Measurements from ENCODE around the gene MTMR4. TPM values are rescaled to one million over a fixed set of nuclear protein-coding genes. Genes with fewer than 3 reads are reported as not detected.

The MTMR4 gene
- total RNA-seq, 1 experiment from 2014 or later, result 53.6 TPM

- peak overlapping the region; percentile 29; the same call in 1 of the 2 replicates for H3K4me3 ChIP-seq (ENCODE audit: low read length)
- H3K36me3 ChIP-seq (ENCODE audit: insufficient read depth, low read length), result no peaks in the 10 kb centered on the region
- H3K4me2 ChIP-seq (ENCODE audit: low read depth, low read length, poor library complexity, severe bottlenecking), result peak overlapping the region; percentile 29
- no peaks in the 10 kb centered on the region for H3K9me3 ChIP-seq (ENCODE audit: low read length)
- no peak overlapping the region for H3K27ac ChIP-seq (ENCODE audit: low read length)
- H3K9me2 ChIP-seq (replicated peaks; ENCODE audit: insufficient read depth, low read length), result no peaks in the 10 kb centered on the region
- no peaks in the 10 kb centered on the region for H4K20me1 ChIP-seq (ENCODE audit: insufficient read depth, low read depth, low read length)
- peak; percentile 82 for DNase-seq
- H3K4me1 ChIP-seq (ENCODE audit: low read length), result peaks cover 24% of the 10 kb centered on the region
- H2AFZ ChIP-seq (ENCODE audit: low read length), result peak overlapping the region; percentile 81
- no peaks in the 10 kb centered on the region for H3K27me3 ChIP-seq (ENCODE audit: low read length)
- H3K79me2 ChIP-seq (ENCODE audit: low read length), result peaks cover 16% of the 10 kb centered on the region
- H3K9ac ChIP-seq (ENCODE audit: low read length), result peak overlapping the region; percentile 10; the same call in 1 of the 2 replicates
Observed at GRCh38 chr17:58520843-58521430, 6.5 kb upstream of the MTMR4 start.

GRCh38 chr17:58517928-58518609, 3.6 kb upstream of the MTMR4 start:
- peaks cover 45% of the 10 kb centered on the region for H3K4me1 ChIP-seq (ENCODE audit: low read length)
- H3K9me2 ChIP-seq (replicated peaks; ENCODE audit: insufficient read depth, low read length), result no peaks in the 10 kb centered on the region
- H3K79me2 ChIP-seq (ENCODE audit: low read length), result peaks cover 36% of the 10 kb centered on the region
- H3K4me2 ChIP-seq (ENCODE audit: low read depth, low read length, poor library complexity, severe bottlenecking), result peak overlapping the region; percentile 82
- H3K4me3 ChIP-seq (ENCODE audit: low read length), result peak overlapping the region; percentile 94
- peak overlapping the region; percentile 89 for H3K9ac ChIP-seq (ENCODE audit: low read length)
- no peaks in the 10 kb centered on the region for H3K36me3 ChIP-seq (ENCODE audit: insufficient read depth, low read length)
- peak overlapping the region; percentile 89 for H2AFZ ChIP-seq (ENCODE audit: low read length)
- peaks cover 5% of the 10 kb centered on the region; the same call in 1 of the 2 replicates for H4K20me1 ChIP-seq (ENCODE audit: insufficient read depth, low read depth, low read length)
- H3K9me3 ChIP-seq (ENCODE audit: low read length), result no peaks in the 10 kb centered on the region
- H3K27me3 ChIP-seq (ENCODE audit: low read length), result no peaks in the 10 kb centered on the region
- DNase-seq, result peak; percentile 100
- H3K27ac ChIP-seq (ENCODE audit: low read length), result peak overlapping the region; percentile 67

GRCh38 chr17:58517378-58517927, 3.0 kb upstream of the MTMR4 start:
- H3K27me3 ChIP-seq (ENCODE audit: low read length), result no peaks in the 10 kb centered on the region
- H3K4me1 ChIP-seq (ENCODE audit: low read length), result peaks cover 51% of the 10 kb centered on the region
- no peak overlapping the region for H2AFZ ChIP-seq (ENCODE audit: low read length)
- H3K4me3 ChIP-seq (ENCODE audit: low read length), result peak overlapping the region; percentile 94
- H3K4me2 ChIP-seq (ENCODE audit: low read depth, low read length, poor library complexity, severe bottlenecking), result peak overlapping the region; percentile 92
- H3K9me2 ChIP-seq (replicated peaks; ENCODE audit: insufficient read depth, low read length), result no peaks in the 10 kb centered on the region
- H3K9ac ChIP-seq (ENCODE audit: low read length), result peak overlapping the region; percentile 89
- peaks cover 42% of the 10 kb centered on the region for H3K79me2 ChIP-seq (ENCODE audit: low read length)
- peaks cover 4% of the 10 kb centered on the region; the same call in 1 of the 2 replicates for H3K36me3 ChIP-seq (ENCODE audit: insufficient read depth, low read length)
- peaks cover 8% of the 10 kb centered on the region; the same call in 1 of the 2 replicates for H4K20me1 ChIP-seq (ENCODE audit: insufficient read depth, low read depth, low read length)
- no peak for DNase-seq
- peak overlapping the region; percentile 34; the same call in 1 of the 2 replicates for H3K27ac ChIP-seq (ENCODE audit: low read length)
- no peaks in the 10 kb centered on the region for H3K9me3 ChIP-seq (ENCODE audit: low read length)

- Histone ChIP-seq H3K9me3 (ENCODE audit: low read length) (no peaks in the 10 kb centered on the region), H3K27ac (ENCODE audit: low read length) (no peak overlapping the region), H2AFZ (ENCODE audit: low read length) (no peak overlapping the region), H3K27me3 (ENCODE audit: low read length) (no peaks in the 10 kb centered on the region), H3K4me1 (ENCODE audit: low read length) (peaks cover 53% of the 10 kb centered on the region), H3K36me3 (ENCODE audit: insufficient read depth, low read length) (peaks cover 10% of the 10 kb centered on the region; the same call in 1 of the 2 replicates), H3K9me2 (replicated peaks; ENCODE audit: insufficient read depth, low read length) (no peaks in the 10 kb centered on the region), H4K20me1 (ENCODE audit: insufficient read depth, low read depth, low read length) (peaks cover 8% of the 10 kb centered on the region; the same call in 1 of the 2 replicates), H3K4me3 (ENCODE audit: low read length) (peak overlapping the region; percentile 94), H3K9ac (ENCODE audit: low read length) (peak overlapping the region; percentile 89), H3K79me2 (ENCODE audit: low read length) (peaks cover 46% of the 10 kb centered on the region), H3K4me2 (ENCODE audit: low read depth, low read length, poor library complexity, severe bottlenecking) (peak overlapping the region; percentile 92)
- no peak for DNase-seq
Observed at GRCh38 chr17:58516644-58517377, 2.4 kb upstream of the MTMR4 start.

GRCh38 chr17:58515286-58515685, 848 bp upstream of the MTMR4 start:
- Histone ChIP-seq H4K20me1 (ENCODE audit: insufficient read depth, low read depth, low read length) (peaks cover 8% of the 10 kb centered on the region; the same call in 1 of the 2 replicates), H3K4me1 (ENCODE audit: low read length) (peaks cover 52% of the 10 kb centered on the region), H3K4me3 (ENCODE audit: low read length) (peak overlapping the region; percentile 97), H3K27me3 (ENCODE audit: low read length) (no peaks in the 10 kb centered on the region), H3K4me2 (ENCODE audit: low read depth, low read length, poor library complexity, severe bottlenecking) (peak overlapping the region; percentile 92), H3K27ac (ENCODE audit: low read length) (peak overlapping the region; percentile 6; the same call in 1 of the 2 replicates), H3K9me3 (ENCODE audit: low read length) (no peaks in the 10 kb centered on the region), H3K9me2 (replicated peaks; ENCODE audit: insufficient read depth, low read length) (no peaks in the 10 kb centered on the region), H3K9ac (ENCODE audit: low read length) (peak overlapping the region; percentile 89), H3K36me3 (ENCODE audit: insufficient read depth, low read length) (peaks cover 19% of the 10 kb centered on the region), H3K79me2 (ENCODE audit: low read length) (peaks cover 59% of the 10 kb centered on the region), H2AFZ (ENCODE audit: low read length) (no peak overlapping the region)
- no peak for DNase-seq

GRCh38 chr17:58514770-58515157, 326 bp upstream of the MTMR4 start:
- no peaks in the 10 kb centered on the region for H3K27me3 ChIP-seq (ENCODE audit: low read length)
- H3K4me1 ChIP-seq (ENCODE audit: low read length), result peaks cover 47% of the 10 kb centered on the region
- H3K36me3 ChIP-seq (ENCODE audit: insufficient read depth, low read length), result peaks cover 19% of the 10 kb centered on the region
- H3K27ac ChIP-seq (ENCODE audit: low read length), result peak overlapping the region; percentile 6; the same call in 1 of the 2 replicates
- H3K4me2 ChIP-seq (ENCODE audit: low read depth, low read length, poor library complexity, severe bottlenecking), result peak overlapping the region; percentile 92
- H3K79me2 ChIP-seq (ENCODE audit: low read length), result peaks cover 59% of the 10 kb centered on the region
- H4K20me1 ChIP-seq (ENCODE audit: insufficient read depth, low read depth, low read length), result peaks cover 8% of the 10 kb centered on the region; the same call in 1 of the 2 replicates
- H2AFZ ChIP-seq (ENCODE audit: low read length), result no peak overlapping the region
- no peak for DNase-seq
- no peaks in the 10 kb centered on the region for H3K9me3 ChIP-seq (ENCODE audit: low read length)
- H3K9me2 ChIP-seq (replicated peaks; ENCODE audit: insufficient read depth, low read length), result no peaks in the 10 kb centered on the region
- H3K4me3 ChIP-seq (ENCODE audit: low read length), result peak overlapping the region; percentile 97
- H3K9ac ChIP-seq (ENCODE audit: low read length), result peak overlapping the region; percentile 89

- no peaks in the 10 kb centered on the region for H3K9me3 ChIP-seq (ENCODE audit: low read length)
- DNase-seq, result no peak
- H3K9ac ChIP-seq (ENCODE audit: low read length), result peak overlapping the region; percentile 89
- H4K20me1 ChIP-seq (ENCODE audit: insufficient read depth, low read depth, low read length), result peaks cover 8% of the 10 kb centered on the region; the same call in 1 of the 2 replicates
- no peak overlapping the region; the same call in 1 of the 2 replicates for H3K27ac ChIP-seq (ENCODE audit: low read length)
- peak overlapping the region; percentile 92 for H3K4me2 ChIP-seq (ENCODE audit: low read depth, low read length, poor library complexity, severe bottlenecking)
- H3K4me3 ChIP-seq (ENCODE audit: low read length), result peak overlapping the region; percentile 97
- H3K4me1 ChIP-seq (ENCODE audit: low read length), result peaks cover 41% of the 10 kb centered on the region
- H3K79me2 ChIP-seq (ENCODE audit: low read length), result peaks cover 59% of the 10 kb centered on the region
- H3K36me3 ChIP-seq (ENCODE audit: insufficient read depth, low read length), result peaks cover 29% of the 10 kb centered on the region
- H3K9me2 ChIP-seq (replicated peaks; ENCODE audit: insufficient read depth, low read length), result no peaks in the 10 kb centered on the region
- H3K27me3 ChIP-seq (ENCODE audit: low read length), result no peaks in the 10 kb centered on the region
- no peak overlapping the region for H2AFZ ChIP-seq (ENCODE audit: low read length)
Observed at GRCh38 chr17:58513267-58513964, 1.0 kb downstream of the MTMR4 start.
